CD4-positive, alpha-beta T cell treated with Interleukin-21 for 1 hour (primary cell): ENCODE results near the gene CTNNA1.
"Not testable (repeated sequence)": the region's sequence is repeated elsewhere in the genome, so short reads cannot be mapped to it uniquely, and the experiment has no call there.

Source experiments
- DNase-seq: peaks from one replicate; pipeline ENCODE4 v3.0.0-alpha.2; 2020

CTNNA1 gene

GRCh38 chr5:138903130-138903775, 150.0 kb downstream of the CTNNA1 start:
- no peak for DNase-seq

GRCh38 chr5:138905541-138905940, 152.3 kb downstream of the CTNNA1 start:
- no peak for DNase-seq

GRCh38 chr5:138909734-138910133, 156.5 kb downstream of the CTNNA1 start:
- no peak for DNase-seq

GRCh38 chr5:138910546-138911185, 157.4 kb downstream of the CTNNA1 start:
- no peak for DNase-seq

GRCh38 chr5:138911441-138911840, 158.2 kb downstream of the CTNNA1 start:
- DNase-seq = no peak

- no peak for DNase-seq
These were observed 158.9 kb downstream of the CTNNA1 start for GRCh38 chr5:138912093-138912492.

GRCh38 chr5:138913773-138914172, 160.5 kb downstream of the CTNNA1 start:
- no peak for DNase-seq

- DNase-seq = no peak
These were observed 161.1 kb downstream of the CTNNA1 start for GRCh38 chr5:138914338-138914737.

- no peak for DNase-seq
These were observed 165.5 kb downstream of the CTNNA1 start for GRCh38 chr5:138918686-138919085.

GRCh38 chr5:138920181-138920580, 167.0 kb downstream of the CTNNA1 start:
- DNase-seq = no peak

- not testable (repeated sequence) for DNase-seq
These were observed 168.1 kb downstream of the CTNNA1 start for GRCh38 chr5:138921362-138921761.

- no peak for DNase-seq
These were observed 169.3 kb downstream of the CTNNA1 start for GRCh38 chr5:138922494-138922893.

- DNase-seq = no peak
These were observed 171.9 kb downstream of the CTNNA1 start for GRCh38 chr5:138925090-138925635.

GRCh38 chr5:138926257-138926656, 173.0 kb downstream of the CTNNA1 start:
- no peak for DNase-seq

- no peak for DNase-seq
These were observed 173.6 kb downstream of the CTNNA1 start for GRCh38 chr5:138926688-138927448.

- no peak for DNase-seq
These were observed 174.3 kb downstream of the CTNNA1 start for GRCh38 chr5:138927544-138927943.

GRCh38 chr5:138927979-138928378, 174.8 kb downstream of the CTNNA1 start:
- DNase-seq = no peak

- DNase-seq = no peak
These were observed 176.3 kb downstream of the CTNNA1 start for GRCh38 chr5:138929571-138929955.

- no peak for DNase-seq
These were observed 177.3 kb downstream of the CTNNA1 start for GRCh38 chr5:138930371-138931097.

GRCh38 chr5:138932171-138932810, 179.1 kb downstream of the CTNNA1 start:
- no peak for DNase-seq

GRCh38 chr5:138933522-138934290, 180.5 kb downstream of the CTNNA1 start:
- DNase-seq = no peak

- no peak for DNase-seq
These were observed 181.7 kb downstream of the CTNNA1 start for GRCh38 chr5:138934971-138935370.
